Measurements from ENCODE around the gene PRELID3B.

PRELID3B gene

DNA sequence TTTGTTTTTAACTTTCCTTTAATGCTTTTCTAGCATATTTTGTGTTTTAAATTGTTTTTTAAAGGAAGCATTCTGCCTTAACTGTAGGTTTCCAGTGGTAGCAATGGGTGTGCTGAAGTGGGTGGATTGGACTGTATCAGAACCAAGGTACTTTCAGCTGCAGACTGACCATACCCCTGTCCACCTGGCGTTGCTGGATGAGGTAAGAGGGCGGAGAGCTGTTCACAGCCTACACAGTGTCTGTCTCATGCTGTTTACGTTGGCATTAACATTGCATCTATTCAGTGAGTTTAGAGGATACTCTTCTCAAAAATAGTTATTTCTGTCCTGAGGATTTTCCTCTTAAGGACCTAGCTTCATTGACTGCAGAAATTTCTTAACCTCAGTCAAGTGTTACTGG lies 49.7 kb downstream of the PRELID3B start:
- no peak for DNase-seq

DNA sequence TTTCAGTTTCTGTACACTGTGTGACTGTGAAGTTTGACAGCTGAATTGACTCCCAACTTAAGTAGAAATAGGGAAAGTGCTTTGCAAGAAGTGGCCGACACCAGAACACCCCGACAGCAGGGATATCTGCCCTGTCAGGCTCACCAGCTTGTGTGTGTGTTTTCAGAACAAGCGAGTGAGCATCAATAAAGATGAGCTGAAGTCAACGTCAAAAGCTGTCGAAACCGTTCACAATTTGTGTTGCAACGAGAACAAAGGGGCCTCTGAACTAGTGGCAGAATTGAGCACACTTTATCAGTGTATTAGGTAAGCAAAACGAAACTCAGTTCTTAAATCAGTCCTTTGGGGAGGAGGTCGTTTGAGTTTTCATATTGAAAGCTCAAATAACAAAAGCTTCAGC lies 50.9 kb downstream of the PRELID3B start:
- no peak for DNase-seq

DNA sequence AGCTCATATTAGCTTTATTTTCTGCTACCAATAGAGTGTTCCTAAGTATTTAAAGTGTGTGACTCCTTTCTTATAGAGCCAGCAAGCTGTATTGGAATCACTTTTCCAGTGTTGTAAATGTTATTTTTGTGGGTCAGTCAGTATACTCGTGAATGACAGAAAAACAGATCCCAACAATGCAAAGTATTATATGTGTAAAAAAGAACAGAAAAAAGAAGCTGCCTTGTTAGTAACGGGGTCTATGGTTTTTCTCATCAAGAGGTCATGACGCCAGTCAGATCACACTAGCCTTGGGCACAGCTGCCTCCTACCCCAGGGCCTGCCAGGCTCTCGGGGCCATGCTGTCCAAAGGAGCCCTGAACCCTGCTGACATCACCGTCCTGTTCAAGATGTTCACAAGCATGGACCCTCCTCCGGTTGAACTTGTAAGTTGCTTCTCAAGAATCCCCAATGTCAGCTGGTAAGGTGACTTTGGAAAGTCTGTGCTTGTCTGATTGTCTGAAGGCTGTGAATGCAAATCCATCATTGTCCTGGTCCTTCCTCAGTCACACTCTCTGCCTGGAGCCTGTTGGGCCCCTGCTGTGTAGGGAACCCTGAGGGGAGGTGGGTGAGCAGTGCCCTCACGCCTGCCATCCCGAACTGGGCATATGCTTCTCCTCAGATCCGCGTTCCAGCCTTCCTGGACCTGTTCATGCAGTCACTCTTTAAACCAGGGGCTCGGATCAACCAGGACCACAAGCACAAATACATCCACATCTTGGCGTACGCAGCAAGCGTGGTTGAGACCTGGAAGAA lies 51.7 kb downstream of the PRELID3B start:
- DNase-seq: no peak

DNA sequence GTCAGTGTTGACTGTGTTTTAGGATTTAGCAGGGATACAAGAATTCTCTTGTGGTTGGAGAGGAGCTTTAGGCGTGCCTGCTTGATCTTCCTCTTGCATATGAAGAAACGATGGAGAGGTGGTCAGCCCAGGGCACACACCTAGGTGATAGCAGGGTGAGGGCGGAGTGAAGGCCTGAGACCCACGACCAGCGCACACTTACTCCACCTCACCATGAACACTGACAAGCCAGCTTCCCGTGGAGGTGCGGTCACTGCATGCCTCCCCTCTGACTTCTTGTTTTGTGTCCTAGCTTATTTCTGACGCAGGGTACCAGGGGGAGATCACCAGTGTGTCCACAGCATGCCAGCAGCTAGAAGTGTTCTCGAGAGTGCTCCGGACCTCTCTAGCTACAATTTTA lies 53.4 kb downstream of the PRELID3B start:
- DNase-seq: no peak

DNA sequence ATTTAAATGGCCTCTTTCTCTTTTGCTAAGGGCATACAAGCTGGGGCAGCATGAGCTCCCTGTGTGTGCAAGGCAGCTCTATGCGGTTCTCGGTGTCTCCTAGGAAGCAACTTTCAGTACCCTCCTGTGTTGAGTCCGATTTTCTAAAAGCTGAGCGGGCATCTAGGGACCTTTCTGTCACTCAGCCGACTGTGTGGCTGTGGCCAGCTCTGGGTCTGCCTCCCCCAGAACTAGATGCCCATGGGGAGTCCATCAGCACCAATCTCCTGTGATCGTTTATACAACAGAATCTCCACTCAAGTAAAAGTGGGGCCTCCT lies 54.1 kb downstream of the PRELID3B start:
- DNase-seq: no peak

DNA sequence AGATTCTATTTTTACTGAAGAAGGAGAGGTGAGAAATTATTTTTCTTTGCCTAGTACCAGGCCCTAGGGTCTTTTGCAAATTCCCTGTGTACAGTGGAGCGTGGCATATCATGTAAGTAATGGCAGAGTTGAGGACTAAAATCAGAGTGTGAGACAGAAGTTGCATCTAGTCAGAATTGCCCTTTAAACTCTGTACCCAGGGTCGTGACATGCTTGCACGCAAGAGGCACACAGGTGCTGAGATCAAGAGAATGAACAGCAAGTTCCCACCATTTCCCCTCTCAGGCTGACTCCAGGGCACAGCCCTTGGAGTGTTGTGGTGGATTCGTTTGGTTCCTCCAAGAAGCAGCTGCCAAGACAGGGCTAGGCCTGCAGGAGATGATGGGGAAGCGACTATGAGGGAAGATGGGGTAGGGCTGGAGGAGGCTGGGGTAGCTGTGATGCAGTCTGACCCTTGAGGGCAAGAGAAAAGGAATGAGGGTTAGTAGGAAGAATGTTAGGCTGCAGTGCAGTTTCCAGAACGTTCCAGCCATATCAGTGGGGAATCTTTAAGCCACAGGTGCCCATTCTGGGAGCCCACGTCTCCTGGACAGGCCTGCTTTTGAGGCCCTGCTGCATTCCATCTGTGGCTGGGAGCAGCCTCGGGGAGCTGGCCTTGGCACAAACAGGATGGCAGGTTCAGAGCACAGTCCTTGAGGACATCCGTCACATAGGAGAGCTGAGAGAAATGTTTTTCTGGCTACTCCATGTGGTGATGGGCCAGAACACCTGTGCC lies 54.6 kb downstream of the PRELID3B start:
- no peak for DNase-seq

DNA sequence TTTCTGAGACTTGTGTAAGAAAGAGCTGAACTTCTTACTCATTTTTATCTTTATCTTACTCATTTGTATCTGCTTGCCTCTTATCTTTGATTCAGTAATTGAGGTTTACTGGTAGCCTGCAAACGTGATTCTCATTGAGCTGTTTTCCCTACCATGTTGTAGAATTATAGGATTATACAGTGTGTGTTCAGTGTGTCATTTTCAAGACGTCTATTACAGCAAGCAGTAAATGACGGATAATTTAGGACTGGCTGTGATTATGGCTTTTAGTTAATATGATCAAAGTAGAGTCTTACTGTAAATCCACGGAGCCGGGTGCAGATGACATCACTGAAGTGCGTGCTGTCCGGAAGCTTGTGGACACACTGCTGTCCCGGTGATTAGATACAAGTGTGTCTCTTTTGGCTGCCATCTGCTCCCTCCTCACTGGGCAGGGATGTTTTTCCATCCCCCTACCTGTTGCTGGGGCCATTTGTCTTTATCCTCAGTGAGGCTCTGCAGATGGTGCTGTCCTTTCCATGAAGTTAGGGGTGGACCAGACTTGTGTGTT lies 55.5 kb downstream of the PRELID3B start:
- DNase-seq: no peak

DNA sequence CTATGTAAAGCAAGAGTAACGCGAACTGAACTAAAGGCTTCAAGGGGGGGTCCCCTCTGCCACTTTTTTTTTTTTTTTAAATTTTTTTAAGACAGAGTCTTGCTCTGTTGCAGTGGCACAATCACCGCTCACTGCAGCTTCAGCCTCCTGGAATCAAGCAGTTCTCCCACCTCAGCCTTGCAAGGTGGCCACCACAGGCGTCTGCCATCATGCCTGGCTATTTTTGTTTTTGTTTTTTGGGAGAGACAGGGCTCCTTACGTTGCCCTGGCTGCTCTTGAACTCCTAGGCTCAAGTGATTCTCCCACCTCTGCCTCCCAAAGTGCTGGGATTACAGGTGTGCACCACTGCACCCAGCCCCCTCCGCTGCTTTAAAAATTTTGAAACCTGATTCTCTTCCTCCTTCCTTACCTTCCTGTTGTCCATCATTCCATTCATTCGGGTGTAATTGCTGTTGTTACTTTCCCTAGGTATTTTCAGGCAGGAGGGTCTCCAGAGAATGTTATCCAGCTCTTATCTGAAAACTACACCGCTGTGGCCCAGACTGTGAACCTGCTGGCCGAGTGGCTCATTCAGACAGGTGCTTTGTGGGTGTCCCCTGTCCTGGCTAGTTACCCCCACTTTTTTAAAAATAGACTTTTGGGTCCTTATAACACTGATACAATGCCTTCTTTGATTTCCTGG lies 56.2 kb downstream of the PRELID3B start:
- no peak for DNase-seq

DNA sequence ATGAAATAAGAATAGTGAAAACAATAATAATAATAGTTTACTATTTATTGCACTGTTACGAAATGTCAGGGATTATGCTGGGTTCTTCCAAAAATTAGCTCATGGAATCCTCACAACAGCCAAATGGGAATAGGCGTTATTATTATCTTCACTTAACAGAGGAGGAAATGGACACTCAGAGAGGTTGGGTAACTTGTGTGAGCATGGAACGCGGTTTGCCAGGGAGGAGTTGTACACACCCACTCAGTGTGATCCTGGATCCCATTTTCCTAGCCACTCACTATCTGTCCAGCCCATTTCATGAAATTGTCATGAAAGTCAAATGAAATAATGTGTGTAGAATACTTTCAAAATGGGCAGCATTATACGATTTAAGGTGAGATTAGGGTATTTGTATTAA lies 56.9 kb downstream of the PRELID3B start:
- DNase-seq: no peak

DNA sequence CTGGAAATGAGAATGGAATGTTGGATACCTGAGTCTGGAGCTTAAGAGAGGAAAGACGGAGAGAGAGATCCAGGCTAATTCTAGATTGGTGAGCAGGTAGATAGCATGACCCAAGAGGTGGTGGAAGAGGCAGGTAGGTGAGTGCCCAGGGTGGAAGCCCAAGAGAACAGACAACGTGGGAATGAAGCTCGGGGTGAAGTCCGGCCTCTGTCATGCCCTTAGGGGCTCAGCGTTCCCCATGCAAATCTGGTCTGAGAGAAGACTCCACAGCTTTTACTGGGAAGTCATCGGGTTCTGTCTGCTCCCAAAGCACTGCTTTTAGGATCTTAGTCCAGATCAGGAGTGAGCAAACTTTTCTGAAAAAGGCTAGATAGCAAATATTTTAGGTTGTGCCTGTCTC lies 57.9 kb downstream of the PRELID3B start:
- DNase-seq: no peak

All from activated CD4-positive, alpha-beta T cell treated with anti-CD3 and anti-CD28 coated beads for 1 hour (primary cell).